Skin of body (tissue), 2 donors: ENCODE measurements around the gene LAMTOR1. TPM values are rescaled to one million over a fixed set of nuclear protein-coding genes. Genes with fewer than 3 reads are reported as not detected.

ENCODE experiments used
- DNase-seq: peaks from one replicate; lab custom pipeline; 2025; lab: John Stamatoyannopoulos, UW
- total RNA-seq: library from RNA; depleted of rRNA; stranded (reverse); fragments of >200 nt; gene quantifications from one replicate; pipeline ENCODE4 v1.2.3, GENCODE V29; 2014

The LAMTOR1 gene
- total RNA-seq, 1 donor from 2014 or later, result 34.1 TPM

DNA sequence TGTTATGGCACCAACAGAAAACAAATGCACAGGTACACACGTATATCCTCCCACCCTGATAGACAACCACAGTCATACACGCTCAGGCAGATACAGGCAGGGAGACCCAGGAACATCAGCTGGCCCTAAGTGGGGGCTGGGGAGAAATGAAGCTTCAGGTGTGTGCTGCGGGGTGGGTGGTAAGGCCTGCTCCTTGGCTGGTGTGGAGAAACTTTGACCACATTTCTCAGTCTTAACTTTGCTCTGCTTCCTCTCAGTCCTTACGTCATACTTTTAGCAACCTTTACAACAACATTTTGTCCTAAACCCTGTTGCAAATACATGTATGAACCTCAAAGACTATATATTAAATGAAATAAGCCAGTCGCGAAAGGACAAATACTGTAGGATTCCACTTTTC is 16.1 kb upstream of the LAMTOR1 start:
- no peak for DNase-seq

DNA sequence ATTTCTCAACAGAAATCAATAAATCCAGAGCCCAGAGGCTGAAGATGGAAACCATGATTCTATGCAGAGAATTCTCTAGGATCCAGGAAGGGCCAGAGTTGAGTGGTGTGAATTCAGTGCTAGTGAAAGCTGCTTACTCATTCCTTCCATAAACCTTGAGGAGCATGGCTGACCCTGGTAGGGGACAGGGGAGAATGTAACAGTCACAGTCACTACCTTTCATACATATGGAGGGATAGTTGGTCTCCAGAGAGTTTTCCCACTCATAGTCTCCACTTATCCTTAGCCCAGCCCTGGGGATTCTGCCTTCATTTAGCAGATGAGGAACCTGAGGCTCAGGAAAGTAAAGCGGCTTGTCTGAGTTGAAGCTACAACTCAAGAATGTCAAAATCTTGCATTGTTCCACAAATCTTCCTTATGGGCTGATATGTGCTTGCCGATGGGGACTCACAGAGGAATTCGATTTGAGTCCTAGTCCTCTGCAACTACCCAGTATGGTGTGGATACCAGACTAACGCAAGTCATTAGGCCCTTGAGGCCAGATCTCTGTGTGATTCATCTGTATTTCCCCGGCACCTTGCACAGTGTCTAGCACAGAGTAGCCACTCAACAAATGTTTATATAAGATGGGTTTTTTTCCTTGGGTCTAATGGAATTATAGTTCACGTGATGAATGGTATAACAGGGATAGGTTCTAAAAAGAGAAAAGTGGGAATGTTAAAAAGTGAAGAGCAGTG is 13.1 kb upstream of the LAMTOR1 start:
- no peak for DNase-seq

DNA sequence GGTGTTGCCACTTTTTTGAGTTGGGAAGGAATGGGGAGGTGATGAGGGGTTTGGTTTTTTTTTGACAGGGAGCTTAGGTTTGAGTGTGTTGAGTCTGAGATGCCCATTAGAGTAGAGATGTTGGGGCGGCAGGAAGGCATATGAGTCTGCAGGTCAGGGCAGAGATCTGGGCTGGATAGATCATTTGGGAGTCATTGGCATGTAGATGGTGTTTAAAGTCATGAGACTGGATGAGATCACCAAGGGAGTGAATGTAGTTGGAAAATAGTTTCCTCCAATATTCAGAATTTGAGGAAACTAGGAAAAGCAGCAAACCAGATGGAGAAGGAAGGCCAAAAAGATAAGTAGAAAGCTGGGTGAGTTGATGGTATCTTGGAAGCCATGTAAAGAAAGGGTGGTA is 11.5 kb upstream of the LAMTOR1 start:
- no peak for DNase-seq

DNA sequence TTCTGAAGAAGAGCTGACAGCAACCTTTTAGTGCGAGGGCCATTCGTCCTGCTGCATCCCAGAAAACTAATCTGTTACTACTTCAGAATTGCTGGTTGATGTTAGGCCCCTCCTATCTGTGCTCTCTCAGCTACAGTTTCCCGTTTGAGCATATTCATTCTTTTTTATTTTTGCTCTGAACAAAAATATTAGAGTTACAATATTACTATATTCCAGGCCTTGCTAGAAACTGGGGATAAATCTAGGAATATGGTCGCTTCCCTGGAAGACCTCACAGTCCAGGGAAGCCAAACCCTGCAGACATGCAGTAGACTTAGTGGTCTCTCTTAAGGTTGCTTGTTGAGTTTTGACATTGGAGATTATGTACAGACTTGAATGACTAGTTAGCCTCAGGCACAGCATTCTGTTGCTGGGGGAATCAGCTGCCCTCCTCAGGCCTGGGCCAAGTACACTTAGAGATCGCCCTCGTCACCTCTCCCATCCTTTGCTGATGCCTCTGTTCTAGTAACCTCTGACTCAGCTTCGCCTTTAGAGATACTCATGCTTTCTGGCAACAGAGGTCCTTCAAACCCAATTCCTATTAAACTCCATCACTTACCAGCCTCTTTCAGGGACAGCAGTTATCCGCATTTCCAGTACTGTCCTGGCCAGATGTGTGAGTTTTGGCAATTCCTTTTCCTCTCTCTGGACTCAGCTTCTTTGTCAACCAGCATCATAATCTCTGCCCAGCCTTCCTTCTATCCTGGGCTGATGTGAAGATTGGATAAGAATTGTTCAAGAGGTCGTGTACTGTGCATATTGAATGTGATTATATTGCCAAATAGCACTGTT is 10.1 kb upstream of the LAMTOR1 start:
- DNase-seq, result no peak

DNA sequence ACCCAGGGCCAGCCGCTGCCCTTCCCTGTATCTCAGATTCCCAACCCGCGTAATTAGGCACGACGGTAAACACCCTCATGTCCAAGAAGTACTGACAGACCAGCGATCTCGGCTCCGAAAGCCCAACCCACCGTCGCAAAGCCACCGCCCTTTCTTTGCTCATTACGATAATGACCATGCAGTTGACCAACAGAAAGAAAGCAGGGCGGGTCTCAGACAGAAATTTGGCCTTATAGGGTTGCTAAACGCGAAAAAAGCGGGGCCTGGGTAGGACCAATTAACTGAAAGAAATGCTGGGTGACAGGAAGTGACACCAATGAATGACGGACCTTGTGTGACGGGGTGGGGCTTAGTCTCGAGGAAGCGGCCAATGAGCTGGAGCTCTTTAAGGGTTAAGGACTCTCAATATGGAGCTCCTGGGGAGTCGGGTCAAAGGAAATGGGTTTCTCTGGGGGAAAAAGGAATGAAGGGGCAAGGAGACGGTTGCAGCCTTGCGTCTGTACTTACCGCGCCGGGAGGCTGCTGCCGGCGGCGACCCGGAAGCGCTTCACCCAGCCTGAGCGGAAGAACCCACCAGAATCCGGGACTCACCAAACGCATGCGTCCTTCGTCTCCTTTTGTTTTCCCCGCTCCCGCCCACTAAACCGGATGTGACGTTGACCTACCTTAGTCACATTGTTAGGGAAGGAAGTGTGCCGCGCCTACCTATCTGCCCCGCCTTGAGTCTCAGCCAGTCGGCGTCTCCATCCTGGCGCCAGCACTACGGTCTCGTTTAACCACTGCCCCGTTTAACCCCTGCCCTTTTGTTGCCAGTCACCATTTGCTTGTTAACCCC is 9.3 kb upstream of the LAMTOR1 start, which contains the start of gene ANAPC15:
TSS of gene ANAPC15 (minus strand) at position 553 of the 835 bp plus-strand sequence. CDS start 1,419 bp downstream, outside the sequence.
- peak; percentile 100 for DNase-seq

DNA sequence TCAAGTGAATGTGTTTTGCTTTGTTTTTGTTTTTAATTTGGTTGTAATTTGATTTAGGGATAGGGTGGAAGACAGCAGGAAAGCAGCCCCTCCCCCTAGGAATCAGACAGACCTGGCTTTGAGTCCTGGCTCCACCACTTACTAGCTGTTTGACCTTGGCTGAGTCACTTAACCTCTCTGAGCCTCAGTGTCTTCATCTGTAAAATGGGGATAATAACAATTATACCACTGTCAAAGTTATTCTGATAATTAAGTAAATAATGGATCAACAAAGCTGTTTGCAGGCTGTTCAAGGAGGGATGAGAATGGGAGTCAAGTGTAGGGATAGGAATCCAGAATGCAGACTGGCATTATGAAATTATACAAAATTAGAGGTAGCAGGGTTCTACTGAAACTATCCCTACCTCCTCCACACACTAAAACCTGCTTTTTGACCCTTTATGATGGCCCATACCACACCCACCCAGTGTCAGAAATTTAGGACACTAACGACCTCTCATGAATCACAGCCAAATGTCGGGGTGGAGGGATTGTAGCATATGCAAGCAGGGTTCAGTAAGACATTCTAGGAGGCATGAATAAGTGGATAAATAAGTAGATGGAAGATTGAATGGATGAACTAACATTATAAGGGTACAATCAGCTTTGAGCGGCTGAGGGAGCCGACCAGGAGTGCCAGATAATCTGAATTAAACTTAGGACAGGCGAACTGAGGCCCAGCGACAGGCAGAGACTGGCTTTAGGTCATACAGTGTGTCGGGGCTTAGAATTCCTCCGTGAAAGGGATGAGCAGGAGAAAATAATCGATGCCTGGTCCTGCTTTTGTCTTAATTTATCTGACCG is 8.4 kb upstream of the LAMTOR1 start:
- no peak for DNase-seq

DNA sequence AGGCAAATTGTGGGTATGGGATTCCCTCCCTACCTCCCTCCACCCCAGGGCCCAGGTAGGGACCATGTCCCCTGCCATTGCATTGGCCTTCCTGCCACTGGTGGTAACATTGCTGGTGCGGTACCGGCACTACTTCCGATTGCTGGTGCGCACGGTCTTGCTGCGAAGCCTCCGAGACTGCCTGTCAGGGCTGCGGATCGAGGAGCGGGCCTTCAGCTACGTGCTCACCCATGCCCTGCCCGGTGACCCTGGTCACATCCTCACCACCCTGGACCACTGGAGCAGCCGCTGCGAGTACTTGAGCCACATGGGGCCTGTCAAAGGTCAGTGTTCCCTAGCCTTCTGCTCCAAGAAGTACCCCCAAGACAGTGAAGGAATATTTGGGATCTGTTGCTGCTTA is 2.8 kb upstream of the LAMTOR1 start, which contains the start of gene TOMT:
TSS of gene TOMT (plus strand) at position 37 of the 400 bp plus-strand sequence. CDS start at position 65, 28 bp downstream.
- DNase-seq, result no peak

DNA sequence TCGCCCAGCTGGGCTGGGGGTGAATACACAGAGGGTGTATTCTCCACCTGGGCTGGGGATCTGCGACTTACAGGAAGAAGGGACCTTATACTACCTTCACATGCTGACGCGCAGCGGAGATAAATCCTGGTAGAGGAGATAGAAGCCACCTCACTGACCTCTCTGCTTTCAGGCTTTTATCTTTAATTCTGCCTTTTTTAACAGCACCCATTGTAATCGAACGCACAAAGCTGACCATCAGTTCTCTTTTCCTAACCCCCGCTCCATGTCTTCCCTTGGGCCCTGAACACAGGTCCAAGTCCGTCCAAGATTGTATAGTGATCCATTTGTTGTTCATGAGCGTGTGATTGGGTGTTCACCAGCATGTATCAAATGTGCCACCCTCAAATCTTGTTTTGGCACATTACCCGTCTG is 664 bp upstream of the LAMTOR1 start:
- DNase-seq, result no peak

DNA sequence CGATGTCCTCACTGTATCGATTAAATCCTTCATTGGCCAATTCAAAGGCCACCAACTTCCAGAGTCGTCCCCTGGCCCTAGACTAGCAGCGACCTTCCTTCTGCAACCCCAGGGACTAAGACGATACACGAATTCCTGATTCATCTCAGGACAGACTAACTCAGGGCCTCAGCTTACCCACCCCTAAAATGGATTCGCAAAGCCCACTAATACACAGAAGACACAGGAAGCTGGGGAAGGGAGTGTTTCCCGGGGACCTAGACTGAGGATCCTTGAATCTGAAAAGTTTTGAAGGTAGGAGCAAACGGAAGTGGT is 509 bp downstream of the LAMTOR1 start:
- DNase-seq, result no peak

DNA sequence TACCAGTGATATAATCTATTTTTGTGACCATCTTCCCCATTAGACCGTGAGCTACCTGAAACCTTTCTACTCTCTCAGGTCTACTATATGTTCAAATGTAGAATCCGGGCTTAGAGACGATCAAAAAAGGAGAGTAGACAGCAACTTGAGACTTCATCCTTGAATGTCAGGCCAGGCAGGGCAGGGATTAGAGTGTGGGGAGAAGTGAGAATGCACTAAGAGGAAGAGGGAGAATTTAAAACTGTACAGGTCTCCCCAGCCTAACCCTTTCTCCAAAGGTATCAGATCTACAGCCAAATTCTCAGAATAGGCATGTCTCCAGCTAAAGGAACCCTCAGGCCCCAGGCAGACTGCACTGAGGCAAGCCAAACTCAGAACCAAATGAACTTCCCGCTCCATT is 935 bp downstream of the LAMTOR1 start:
- no peak for DNase-seq

DNA sequence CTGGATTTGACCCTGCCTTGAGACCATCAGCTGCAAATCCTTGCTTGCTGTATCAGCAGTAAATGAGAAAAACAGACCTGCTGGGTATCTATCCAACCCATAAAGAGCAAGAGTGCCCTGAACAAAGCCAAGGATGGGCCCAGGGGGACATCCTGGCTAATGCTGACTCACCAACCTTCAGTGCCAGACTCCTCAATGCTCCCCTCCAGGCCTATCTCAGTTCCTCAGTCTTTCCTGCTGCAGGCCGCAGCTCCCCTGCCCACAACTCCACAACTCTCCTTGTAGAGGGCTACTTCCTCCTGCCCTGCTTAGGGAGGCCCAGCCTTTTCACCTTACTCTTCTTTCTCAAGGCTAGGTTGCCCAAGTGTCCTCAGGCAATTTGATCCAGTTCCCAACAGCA is 2.6 kb downstream of the LAMTOR1 start:
- no peak for DNase-seq

DNA sequence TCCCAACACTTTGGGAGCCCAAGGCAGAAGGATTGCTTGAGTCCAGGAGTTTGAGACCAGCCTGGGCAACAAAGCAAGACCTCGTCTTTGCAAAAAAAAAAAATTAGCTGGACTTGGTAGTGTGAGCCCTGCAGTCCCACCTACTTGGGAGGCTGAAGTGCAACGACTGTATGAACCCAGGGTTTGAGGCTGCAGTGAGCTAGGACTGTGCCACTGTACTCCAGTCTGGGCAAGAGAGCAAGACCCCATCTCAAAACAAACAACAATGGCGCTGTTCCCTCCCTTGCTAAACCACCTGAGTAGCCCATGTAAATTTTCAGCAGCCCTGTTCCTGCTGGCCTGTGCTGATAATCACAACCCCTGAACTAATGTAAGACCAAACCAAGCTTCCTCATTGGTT is 3.1 kb downstream of the LAMTOR1 start:
- no peak for DNase-seq

DNA sequence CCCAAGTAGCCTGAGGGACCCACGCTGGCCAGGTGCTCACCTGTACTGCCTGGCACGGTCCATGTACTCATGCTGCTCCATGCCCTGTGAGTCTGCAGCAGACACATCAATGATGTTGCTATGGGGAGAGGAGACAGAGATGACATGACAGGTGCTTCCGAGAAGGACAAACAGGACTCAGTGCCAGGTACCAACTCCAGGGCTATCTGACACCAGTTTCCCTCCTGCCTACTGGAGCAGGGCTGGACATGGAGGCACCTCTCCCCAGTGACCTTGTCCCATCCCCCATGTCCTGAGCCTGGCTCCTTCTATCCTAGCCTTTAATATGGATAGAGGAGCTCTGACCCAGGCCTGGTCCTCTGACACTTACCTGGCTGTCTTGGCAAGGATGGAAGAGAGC is 4.4 kb downstream of the LAMTOR1 start:
- DNase-seq, result no peak

DNA sequence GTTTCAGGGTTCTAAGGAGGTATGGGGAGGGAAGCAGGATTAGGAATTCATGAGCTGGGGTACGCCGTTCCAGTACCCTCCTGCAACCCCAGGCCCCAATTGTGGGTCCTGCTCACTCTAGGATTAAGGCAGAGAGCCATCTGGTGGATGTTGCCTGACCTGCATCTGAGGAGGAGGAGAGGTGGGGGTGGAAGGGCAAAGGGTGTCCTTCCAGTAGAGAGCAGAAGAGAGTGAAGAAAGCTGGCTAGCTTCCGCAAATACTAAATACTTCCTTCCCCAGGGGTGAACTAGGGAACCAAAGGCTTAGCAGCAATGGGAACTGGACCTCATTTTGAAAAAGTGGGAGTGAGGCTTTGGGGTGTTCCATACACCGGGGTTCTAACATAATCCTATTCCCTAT is 11.8 kb downstream of the LAMTOR1 start:
- DNase-seq, result peak; percentile 33

DNA sequence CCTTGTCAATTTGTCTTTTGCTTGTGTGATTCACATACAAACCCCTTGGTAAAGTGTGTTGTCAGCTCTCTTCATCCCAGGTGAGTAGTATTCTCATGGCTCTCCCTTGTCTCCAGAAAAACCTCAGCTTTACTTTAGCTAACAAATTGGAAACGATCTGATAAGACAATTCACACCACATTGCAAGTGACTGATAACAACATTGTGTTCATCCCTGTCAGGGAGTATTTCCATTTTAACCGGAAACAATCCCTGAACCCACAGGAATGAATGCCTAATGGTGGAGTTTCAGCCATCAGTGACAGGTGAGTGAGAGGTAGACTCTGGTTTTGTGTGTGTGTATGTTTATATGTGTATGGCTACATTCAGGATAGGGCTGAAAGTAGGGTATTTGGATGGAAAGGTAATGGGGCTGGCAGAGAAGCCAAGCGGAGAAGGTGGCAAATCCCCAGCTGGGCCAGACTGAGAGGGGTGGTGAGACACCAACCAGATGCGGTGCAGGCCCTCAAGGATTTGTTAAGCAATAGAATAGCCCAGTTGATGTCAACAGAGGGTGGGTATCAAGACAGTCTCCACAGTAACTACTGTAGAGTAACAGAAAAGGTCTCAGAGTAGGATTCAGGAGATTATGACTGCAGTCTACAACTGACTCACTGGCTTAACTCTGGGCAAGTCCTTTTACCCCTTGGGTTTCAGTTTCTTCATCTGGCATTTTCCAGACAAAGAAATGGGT is 14.9 kb downstream of the LAMTOR1 start:
- DNase-seq, result no peak

DNA sequence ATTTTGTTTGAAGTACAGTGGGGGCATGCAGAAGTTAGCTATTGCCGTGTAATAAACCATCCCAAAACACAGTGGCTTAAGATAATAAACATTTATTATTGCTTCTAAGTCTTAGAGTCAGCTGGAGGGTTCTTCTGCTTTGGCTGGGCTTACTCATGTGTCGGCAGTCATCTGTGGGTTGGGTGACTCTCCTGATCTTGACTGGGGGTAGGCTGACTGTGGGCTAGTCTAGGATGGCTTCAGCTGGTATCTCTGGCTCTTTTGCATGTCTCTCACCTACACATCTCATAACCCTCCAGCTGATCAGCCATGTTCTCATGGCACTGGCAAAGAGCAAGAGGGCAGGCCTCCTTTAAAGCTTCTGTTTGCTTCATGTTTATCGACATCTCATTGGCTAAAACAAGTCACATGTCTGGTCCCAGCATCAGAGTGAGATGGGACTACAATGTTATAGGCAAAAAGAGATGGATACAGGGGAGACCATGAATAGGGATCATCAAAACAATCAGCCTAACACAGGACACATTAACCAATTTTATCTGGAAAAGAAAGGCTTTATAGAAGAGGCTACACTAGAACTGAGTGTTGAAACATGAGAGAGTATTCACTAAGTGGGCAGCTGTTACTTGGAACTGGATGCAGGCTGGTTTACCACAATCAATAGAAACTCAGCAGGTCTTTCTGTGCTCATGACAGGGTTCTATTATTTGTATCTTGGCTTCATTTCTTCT is 17.3 kb downstream of the LAMTOR1 start:
- no peak for DNase-seq

DNA sequence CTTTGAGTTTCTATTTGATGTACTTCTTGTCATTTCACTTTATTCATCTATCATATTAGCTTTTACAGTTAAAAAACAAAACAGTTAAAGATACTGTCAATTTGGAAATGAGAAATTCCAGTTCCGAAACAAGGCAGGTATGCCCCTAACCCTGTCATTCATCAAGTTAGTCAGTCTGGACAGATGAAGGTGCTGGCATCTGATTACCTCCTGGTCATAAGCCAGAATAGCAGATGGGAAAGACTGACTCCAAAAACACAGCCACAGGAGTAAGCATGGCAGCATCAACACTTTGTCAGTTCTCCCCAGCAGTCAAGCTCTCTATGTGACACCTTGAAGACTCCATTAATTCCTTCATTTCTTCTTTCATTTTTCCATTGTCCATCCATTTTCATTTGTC is 18.1 kb downstream of the LAMTOR1 start:
- DNase-seq, result no peak

DNA sequence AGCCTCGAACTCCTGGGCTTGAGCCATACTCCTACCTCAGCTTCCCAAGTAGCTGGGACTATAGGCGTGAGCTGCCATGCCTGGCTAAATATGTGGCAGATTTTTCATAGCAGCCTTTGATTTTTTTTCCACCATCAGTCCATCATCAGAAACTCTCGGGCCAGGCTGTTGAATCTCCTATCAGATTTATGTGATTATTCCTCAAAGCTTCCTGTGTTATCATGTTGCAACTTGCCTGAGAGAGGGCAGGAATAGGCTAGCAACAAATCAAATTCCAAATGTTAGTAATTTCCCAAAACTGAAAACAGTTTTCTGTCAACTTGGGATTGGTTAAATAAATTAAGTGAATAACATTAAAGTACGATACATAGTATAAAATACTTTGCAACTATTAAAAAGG is 19.0 kb downstream of the LAMTOR1 start:
- no peak for DNase-seq

DNA sequence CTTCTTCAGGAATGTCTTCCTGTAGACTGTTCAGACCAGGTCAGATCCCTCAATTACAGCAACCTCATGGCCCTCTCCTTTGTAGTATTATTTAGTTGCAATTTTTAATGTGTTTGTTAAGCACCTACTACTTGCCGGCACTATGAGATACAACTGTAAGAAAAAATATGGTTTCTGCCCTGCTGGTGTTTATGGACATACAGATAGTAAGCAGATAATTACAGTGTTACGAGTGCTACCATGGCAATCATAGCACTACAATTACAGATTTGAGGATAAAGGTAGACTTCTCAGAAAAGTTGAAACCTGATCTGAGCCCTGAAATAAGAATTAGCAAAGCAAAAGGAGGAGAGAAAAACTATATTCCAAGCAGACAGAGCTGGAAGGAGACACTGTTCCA is 19.7 kb downstream of the LAMTOR1 start:
- DNase-seq, result no peak
